HEK293 (cell line): Measurements from ENCODE around the gene CTF1.

Source experiments
- CTCF ChIP-seq: fragments of 450-650 bp; formaldehyde crosslinking; IDR thresholded peaks from 2 replicates; pipeline ENCODE4 v1.5.1; 2016; ENCODE audit warnings: missing biosample characterization, missing genetic modification characterization
- KLF10 ChIP-seq: fragments of 450-650 bp; IDR thresholded peaks from 2 replicates; pipeline ENCODE4 v1.5.1; 2018; ENCODE audit warnings: missing biosample characterization, mild to moderate bottlenecking, missing genetic modification characterization
- KLF9 ChIP-seq: fragments of 450-650 bp; formaldehyde crosslinking; IDR thresholded peaks from 2 replicates; pipeline ENCODE4 v1.5.1; 2016; ENCODE audit warnings: missing biosample characterization, missing genetic modification characterization, low read depth
- REST ChIP-seq: fragments of 450-650 bp; formaldehyde crosslinking; IDR thresholded peaks from 2 replicates; pipeline ENCODE4 v1.5.1; 2016; ENCODE audit warnings: missing biosample characterization, missing genetic modification characterization
- ZFP3 ChIP-seq: fragments of 450-650 bp; formaldehyde crosslinking; IDR thresholded peaks from 2 replicates; pipeline ENCODE4 v1.5.1; 2016; ENCODE audit warnings: low read depth, missing biosample characterization, missing genetic modification characterization
- ZNF140 ChIP-seq: fragments of 450-650 bp; formaldehyde crosslinking; IDR thresholded peaks from 2 replicates; pipeline ENCODE4 v1.5.1; 2016; ENCODE audit warnings: missing biosample characterization, missing genetic modification characterization
- ZNF350 ChIP-seq: fragments of 450-650 bp; formaldehyde crosslinking; IDR thresholded peaks from 2 replicates; pipeline ENCODE4 v1.5.0; 2017; ENCODE audit warnings: missing biosample characterization, mild to moderate bottlenecking, missing genetic modification characterization

- TF ChIP-seq KLF10 (tag by site-specific recombination) (no peak), CTCF (no peak), KLF9 (tag by site-specific recombination) (no peak), ZFP3 (tag by site-specific recombination) (no peak), REST (tag by site-specific recombination) (no peak), ZNF140 (tag by site-specific recombination) (no peak), ZNF350 (tag by site-specific recombination) (no peak)
These were observed 24.5 kb downstream of the CTF1 start for GRCh38 chr16:30920891-30921290.
